HG02571 (cell line): ENCODE results near the gene OSCP1.

Experiments
- ATAC-seq: cut with Tn5 transposase; IDR thresholded peaks from one replicate; pipeline ENCODE4 v1.9.1; 2021; ENCODE audit warnings: mild to moderate bottlenecking, moderate library complexity; ENCODE audit not compliant: unreplicated experiment

Gene OSCP1

GRCh38 chr1:36448530-36449056 lies 1.7 kb downstream of the OSCP1 start:
- ATAC-seq = no peak

- ATAC-seq = no peak
Measured at GRCh38 chr1:36447450-36447849, 2.8 kb downstream of the OSCP1 start.

GRCh38 chr1:36446746-36447145 lies 3.5 kb downstream of the OSCP1 start:
- ATAC-seq = no peak

GRCh38 chr1:36446271-36446670 lies 4.0 kb downstream of the OSCP1 start:
- ATAC-seq = no peak

GRCh38 chr1:36443297-36443696 lies 7.0 kb downstream of the OSCP1 start:
- ATAC-seq = no peak

- ATAC-seq = no peak
Measured at GRCh38 chr1:36442337-36442736, 7.9 kb downstream of the OSCP1 start.

- ATAC-seq = no peak
Measured at GRCh38 chr1:36440646-36441045, 9.6 kb downstream of the OSCP1 start.

GRCh38 chr1:36440044-36440443 lies 10.2 kb downstream of the OSCP1 start:
- ATAC-seq = no peak

GRCh38 chr1:36438715-36439114 lies 11.5 kb downstream of the OSCP1 start:
- ATAC-seq = no peak

GRCh38 chr1:36436821-36437220 lies 13.4 kb downstream of the OSCP1 start:
- no peak for ATAC-seq

- ATAC-seq = no peak
Measured at GRCh38 chr1:36433102-36433501, 17.1 kb downstream of the OSCP1 start.

- ATAC-seq = no peak
Measured at GRCh38 chr1:36432616-36433015, 17.6 kb downstream of the OSCP1 start.

GRCh38 chr1:36425791-36426190 lies 24.5 kb downstream of the OSCP1 start:
- no peak for ATAC-seq

- no peak for ATAC-seq
Measured at GRCh38 chr1:36421649-36422048, 28.6 kb downstream of the OSCP1 start.

GRCh38 chr1:36420836-36421317 lies 29.4 kb downstream of the OSCP1 start:
- no peak for ATAC-seq

- ATAC-seq = no peak
Measured at GRCh38 chr1:36420409-36420808, 29.8 kb downstream of the OSCP1 start.

GRCh38 chr1:36419569-36419968 lies 30.7 kb downstream of the OSCP1 start:
- no peak for ATAC-seq

- ATAC-seq = no peak
Measured at GRCh38 chr1:36419140-36419539, 31.1 kb downstream of the OSCP1 start.

GRCh38 chr1:36417931-36418330 lies 32.3 kb downstream of the OSCP1 start:
- no peak for ATAC-seq

GRCh38 chr1:36415661-36416326 lies 34.5 kb downstream of the OSCP1 start:
- no peak for ATAC-seq

- ATAC-seq = no peak
Measured at GRCh38 chr1:36414384-36414783, 35.9 kb downstream of the OSCP1 start.

- no peak for ATAC-seq
Measured at GRCh38 chr1:36411674-36412648, 38.3 kb downstream of the OSCP1 start.
